Stimulated activated CD8-positive, alpha-beta memory T cell treated with anti-CD3 and anti-CD28 coated beads, Interleukin-12 subunit alpha, Interleukin-12 subunit beta, amount 100 ng/mL, for 24 hours (primary cell): ENCODE data around the gene FMN1.

ENCODE experiments used
- DNase-seq: peaks from one replicate; pipeline ENCODE4 v3.0.0-alpha.2; 2020; ENCODE audit errors: extremely low read depth

The FMN1 gene

GRCh38 chr15:32723171-32723948 is 471.2 kb downstream of the FMN1 start:
- no peak for DNase-seq

GRCh38 chr15:32722136-32722535 is 472.4 kb downstream of the FMN1 start:
- DNase-seq: no peak

GRCh38 chr15:32721596-32721995 is 472.9 kb downstream of the FMN1 start:
- DNase-seq: no peak

- DNase-seq: no peak
These were observed 475.4 kb downstream of the FMN1 start for GRCh38 chr15:32718821-32719716.

GRCh38 chr15:32718227-32718820 is 476.2 kb downstream of the FMN1 start:
- DNase-seq: no peak

- DNase-seq: no peak
These were observed 476.9 kb downstream of the FMN1 start, which contains the start of gene GREM1 for GRCh38 chr15:32717426-32718226. GREM1 (plus strand) TSS chr15:32718004; CDS start chr15:32730691, 12,687 bp downstream.

GRCh38 chr15:32716915-32717425 is 477.5 kb downstream of the FMN1 start:
- no peak for DNase-seq

- DNase-seq: no peak
These were observed 478.1 kb downstream of the FMN1 start for GRCh38 chr15:32716216-32716914.
